ENCODE results near the gene NAT10.
A peak's percentile ranks its signal among the peaks of the same experiment; 100 is the strongest.

The NAT10 gene

GRCh38 chr11:34150494-34151151 is 45.2 kb downstream of the NAT10 start:
- no peak for DNase-seq

DNA sequence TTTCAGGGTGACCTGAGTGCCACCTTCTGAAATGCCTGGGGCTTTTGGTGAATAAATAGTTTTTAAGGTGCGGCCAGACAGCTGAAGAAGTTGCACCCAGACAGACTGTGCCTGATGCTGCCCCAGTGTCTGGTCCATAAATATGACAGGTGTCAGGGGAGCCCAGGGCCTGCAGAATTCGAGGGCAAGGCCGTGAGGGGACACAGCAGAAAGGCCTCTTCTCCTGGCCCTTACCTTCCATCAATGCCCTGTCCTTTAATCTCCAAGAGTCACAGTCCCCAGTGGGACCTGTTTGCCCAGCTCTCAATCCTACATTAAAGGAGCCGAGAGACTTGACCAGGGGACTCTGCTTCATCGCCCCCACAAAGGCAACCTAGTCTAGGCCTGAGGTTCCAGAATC is 45.7 kb downstream of the NAT10 start:
- DNase-seq: no peak

GRCh38 chr11:34151916-34152845 is 46.8 kb downstream of the NAT10 start:
- DNase-seq: no peak

DNA sequence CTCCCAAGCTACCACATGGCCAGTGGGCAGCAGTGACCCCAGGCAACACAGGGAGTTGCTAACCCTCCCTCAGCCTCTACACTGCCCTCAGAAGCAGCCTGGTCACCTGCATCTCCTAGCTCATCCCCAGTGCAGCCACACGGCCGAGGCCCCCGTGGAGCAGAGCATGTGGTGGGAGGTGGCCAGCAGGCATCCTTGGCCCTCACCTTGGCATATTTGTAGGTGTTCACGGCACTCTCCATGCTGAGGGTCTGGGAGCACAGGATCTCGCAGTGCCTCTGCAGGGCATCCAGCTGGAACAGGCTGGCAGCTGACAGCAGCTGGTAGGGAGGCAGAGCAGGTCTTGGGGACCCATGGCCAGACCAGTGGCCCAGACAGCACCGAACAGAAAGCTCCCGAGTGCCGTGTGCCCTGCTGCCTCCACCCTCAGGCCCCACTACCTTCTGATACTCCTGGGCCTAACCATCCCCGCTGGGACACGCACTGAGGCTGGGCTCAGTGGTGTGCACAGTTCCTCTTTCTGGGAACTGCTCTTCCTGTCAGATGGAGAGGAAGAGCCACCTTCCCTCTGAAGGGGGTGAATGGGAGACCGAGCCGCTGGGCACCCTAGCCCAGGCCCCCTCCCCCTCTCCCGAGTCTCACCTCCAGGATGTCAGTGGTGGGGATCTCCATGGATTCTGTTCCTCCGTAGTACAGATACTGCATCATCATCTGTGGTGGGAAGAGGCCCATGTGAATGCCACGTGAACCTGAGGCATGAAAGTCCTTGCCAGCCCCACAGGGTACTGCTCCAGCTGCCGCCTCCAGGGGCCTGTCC is 48.8 kb downstream of the NAT10 start:
- DNase-seq: peak; percentile 86

- no peak for DNase-seq
Measured at GRCh38 chr11:34155057-34155756, 49.8 kb downstream of the NAT10 start.

GRCh38 chr11:34155757-34156062 is 50.3 kb downstream of the NAT10 start:
- DNase-seq: no peak

DNA sequence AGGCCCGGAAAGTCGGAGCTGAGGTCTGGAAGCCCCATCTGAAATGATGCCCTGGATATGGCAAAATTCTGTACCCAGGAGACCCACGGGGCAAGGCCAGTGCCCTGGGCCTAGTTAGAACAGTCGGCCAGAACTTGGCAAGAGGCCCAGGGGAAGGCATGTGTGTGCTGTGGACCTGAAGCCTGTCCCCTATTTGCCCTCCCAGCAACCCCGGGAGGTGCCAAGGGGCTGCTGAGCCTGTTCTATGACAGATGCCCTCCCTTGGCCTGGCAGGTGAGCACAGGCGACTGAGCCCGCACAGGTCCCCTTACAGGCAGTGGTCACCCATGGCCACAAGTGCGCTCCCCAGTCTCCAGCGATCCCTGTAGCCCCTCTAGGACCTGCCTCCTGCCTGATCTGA is 51.7 kb downstream of the NAT10 start:
- no peak for DNase-seq

DNA sequence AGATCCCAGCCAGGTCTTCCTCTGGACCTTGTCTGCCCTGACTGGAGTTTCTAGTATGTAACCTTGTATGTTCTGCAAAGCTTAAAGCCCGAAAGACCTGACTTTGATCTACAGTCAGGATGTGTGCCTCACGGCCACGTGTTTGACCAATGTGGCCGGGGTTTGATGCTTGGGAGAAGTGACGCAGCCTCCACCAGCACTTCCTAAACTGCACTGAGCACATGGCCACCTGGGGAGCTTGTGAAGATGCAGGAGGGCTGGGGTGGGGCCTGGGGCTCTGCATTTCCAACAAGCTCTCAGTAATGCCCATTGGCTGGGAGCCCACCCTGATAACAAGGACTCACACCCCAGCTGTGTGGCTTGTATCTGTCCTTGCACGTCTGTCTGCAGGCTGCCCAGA is 53.2 kb downstream of the NAT10 start:
- DNase-seq: no peak

DNA sequence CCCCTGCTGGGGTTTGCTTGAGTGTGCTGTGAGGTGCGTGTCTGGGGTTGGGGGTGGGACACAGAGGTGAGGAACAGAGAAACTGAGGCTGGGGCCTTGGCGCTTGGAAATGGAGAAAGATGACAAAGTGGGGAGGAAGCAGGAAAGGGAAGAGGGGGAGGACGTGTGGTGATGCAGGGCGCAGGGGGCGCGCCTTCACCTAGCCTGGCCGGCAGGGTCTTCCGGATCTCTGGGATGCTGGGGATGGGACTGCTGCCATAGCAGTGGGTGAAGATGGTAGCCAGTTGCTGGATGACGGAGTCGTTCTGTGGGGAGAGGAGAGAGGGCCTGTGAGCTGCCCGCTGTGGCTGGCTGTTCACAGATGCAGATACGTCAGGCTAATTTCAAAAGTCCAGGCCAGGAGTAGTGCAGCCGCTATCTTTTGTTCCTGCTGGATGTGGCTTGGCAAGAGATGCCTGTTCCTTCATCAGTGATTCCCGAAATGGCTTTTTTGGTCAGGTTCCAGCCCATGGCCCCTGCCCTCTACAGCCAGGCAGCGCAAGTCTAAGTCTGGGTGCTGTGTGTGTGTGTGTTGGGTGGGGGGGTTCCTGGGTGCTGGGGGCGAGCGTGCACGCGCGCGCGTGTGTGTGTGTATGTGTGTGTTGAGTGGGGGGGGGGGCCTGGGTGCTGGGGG is 54.8 kb downstream of the NAT10 start:
- no peak for DNase-seq

GRCh38 chr11:34160791-34161190 is 55.4 kb downstream of the NAT10 start:
- DNase-seq: no peak

DNA sequence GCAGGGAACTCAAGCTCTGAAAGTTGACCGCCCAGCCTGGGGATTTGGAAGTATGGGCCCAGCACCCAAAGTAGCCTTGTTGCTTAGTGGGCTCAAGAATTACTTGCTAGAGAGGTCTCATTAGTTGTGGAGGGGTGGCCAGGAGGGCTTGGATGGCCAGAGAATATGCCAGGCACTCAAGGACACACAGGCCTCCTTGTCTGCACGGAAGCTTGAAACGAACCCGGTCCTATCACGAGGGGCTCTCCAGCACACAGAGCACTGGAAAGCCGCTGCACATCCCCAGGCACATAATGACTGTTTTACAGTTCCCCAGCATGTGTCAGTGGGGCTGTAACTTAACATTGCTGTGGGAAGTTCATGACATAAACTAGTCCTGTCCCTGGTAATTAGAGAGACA is 55.9 kb downstream of the NAT10 start:
- DNase-seq: no peak

GRCh38 chr11:34161812-34162492 is 56.5 kb downstream of the NAT10 start:
- DNase-seq: no peak

DNA sequence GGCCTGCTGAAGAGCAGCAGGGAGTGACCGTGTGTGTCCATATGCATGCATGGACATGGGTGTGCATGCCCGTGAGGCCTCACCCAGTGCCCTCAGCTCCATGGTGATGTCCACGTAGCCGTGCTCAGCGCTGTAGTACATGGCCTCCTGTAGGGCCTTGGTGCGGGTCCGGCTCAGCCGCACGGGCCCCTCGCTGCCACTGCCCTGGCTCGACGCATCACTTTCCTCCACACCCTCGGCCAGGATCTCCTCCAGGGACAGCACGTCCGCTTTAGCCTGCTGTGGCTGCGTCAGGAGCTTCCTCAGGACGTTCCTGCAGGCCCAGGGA is 57.0 kb downstream of the NAT10 start:
- no peak for DNase-seq

GRCh38 chr11:34162856-34163255 is 57.4 kb downstream of the NAT10 start:
- DNase-seq: no peak

- DNase-seq: no peak
Measured at GRCh38 chr11:34165121-34165520, 59.7 kb downstream of the NAT10 start.

- no peak for DNase-seq
Measured at GRCh38 chr11:34165786-34166555, 60.5 kb downstream of the NAT10 start.

- no peak for DNase-seq
Measured at GRCh38 chr11:34166806-34167740, 61.6 kb downstream of the NAT10 start.

- DNase-seq: no peak
Measured at GRCh38 chr11:34167961-34168360, 62.5 kb downstream of the NAT10 start.

- no peak for DNase-seq
Measured at GRCh38 chr11:34168642-34169420, 63.4 kb downstream of the NAT10 start.

All from MV-4-11 (cell line).